Mesendoderm (in vitro differentiated cells): ENCODE results near the gene RNU1-3.
"Not testable (repeated sequence)": the region's sequence is repeated elsewhere in the genome, so short reads cannot be mapped to it uniquely, and the experiment has no call there.

Source experiments
- DNase-seq: peaks from one replicate; pipeline ENCODE4 v3.0.0; 2013
- H2AK5ac ChIP-seq: 2 replicates; pipeline ENCODE4 v1.6.1; 2013; ENCODE audit warnings: low read length, inconsistent platforms
- H2BK120ac ChIP-seq: 2 replicates; pipeline ENCODE4 v1.6.1; 2013; ENCODE audit warnings: low read depth, mild to moderate bottlenecking, low read length, moderate library complexity, mixed read lengths
- H2BK15ac ChIP-seq: replicated peaks from 2 replicates; pipeline ENCODE4 v1.6.1; 2013; ENCODE audit warnings: low read depth, mild to moderate bottlenecking, moderate library complexity
- H2BK5ac ChIP-seq: 2 replicates; pipeline ENCODE4 v1.6.1; 2013; ENCODE audit warnings: low read length, inconsistent platforms
- H3K18ac ChIP-seq: 2 replicates; pipeline ENCODE4 v1.6.1; 2013; ENCODE audit warnings: mild to moderate bottlenecking, low read length, mixed read lengths
- H3K23ac ChIP-seq: one replicate; pipeline ENCODE4 v1.6.1; 2013; ENCODE audit warnings: low read length
- H3K27ac ChIP-seq: 2 replicates; pipeline ENCODE4 v1.5.1; 2013; ENCODE audit warnings: low read depth, mild to moderate bottlenecking, inconsistent platforms, low read length, moderate library complexity
- H3K27me3 ChIP-seq: 2 replicates; pipeline ENCODE4 v1.6.1; 2013; ENCODE audit warnings: low read length, control low read depth, mild to moderate bottlenecking, inconsistent platforms; ENCODE audit not compliant: insufficient read depth, poor library complexity
- H3K36me3 ChIP-seq: 2 replicates; pipeline ENCODE4 v1.6.1; 2013; ENCODE audit warnings: low read length, inconsistent platforms; ENCODE audit not compliant: control insufficient read depth, insufficient read depth
- H3K4ac ChIP-seq: one replicate; pipeline ENCODE4 v1.6.1; 2013; ENCODE audit warnings: low read depth, mild to moderate bottlenecking, low read length, moderate library complexity
- H3K4me1 ChIP-seq: 2 replicates; pipeline ENCODE4 v1.6.1; 2013; ENCODE audit warnings: low read depth, low read length, inconsistent platforms; ENCODE audit not compliant: control insufficient read depth
- H3K4me2 ChIP-seq: 2 replicates; pipeline ENCODE4 v1.6.1; 2013; ENCODE audit warnings: low read length
- H3K4me3 ChIP-seq: 2 replicates; pipeline ENCODE4 v1.5.1; 2013; ENCODE audit warnings: mild to moderate bottlenecking, low read length
- H3K56ac ChIP-seq: one replicate; pipeline ENCODE4 v1.6.1; 2013; ENCODE audit warnings: low read length
- H3K79me1 ChIP-seq: 2 replicates; pipeline ENCODE4 v1.6.1; 2013; ENCODE audit warnings: low read length, inconsistent platforms
- H3K79me2 ChIP-seq: 2 replicates; pipeline ENCODE4 v1.6.1; 2013; ENCODE audit warnings: mild to moderate bottlenecking, low read length; ENCODE audit not compliant: control insufficient read depth, insufficient read depth
- H3K9ac ChIP-seq: 2 replicates; pipeline ENCODE4 v1.6.1; 2013; ENCODE audit warnings: low read length, inconsistent platforms
- H4K5ac ChIP-seq: one replicate; pipeline ENCODE4 v1.6.1; 2013; ENCODE audit warnings: low read length
- H4K8ac ChIP-seq: one replicate; pipeline ENCODE4 v1.6.1; 2013; ENCODE audit warnings: low read depth, mild to moderate bottlenecking, control low read depth, low read length, moderate library complexity
- WGBS: extraction: QIAGEN DNeasy Blood & Tissue Kit; methylation state at CpG from one replicate; pipeline ENCODE4 v1.1.7; 2013; ENCODE audit warnings: low lambda C conversion rate, missing lambda C conversion rate; ENCODE audit not compliant: insufficient coverage; ENCODE audit errors: extremely low coverage; 5-methylcytosine and 5-hydroxymethylcytosine counted together

The RNU1-3 gene

GRCh38 chr1:16645271-16646060 lies 21.3 kb downstream of the RNU1-3 start:
- H2AK5ac ChIP-seq, H3K4ac ChIP-seq, H3K4me3 ChIP-seq, H4K8ac ChIP-seq, DNase-seq, H3K23ac ChIP-seq, H3K18ac ChIP-seq, H3K79me2 ChIP-seq, H2BK120ac ChIP-seq, H3K4me1 ChIP-seq, H2BK5ac ChIP-seq, H4K5ac ChIP-seq, H3K27ac ChIP-seq, H3K27me3 ChIP-seq, H3K4me2 ChIP-seq, H2BK15ac ChIP-seq, H3K36me3 ChIP-seq: not testable (repeated sequence)
- peak overlapping the region; percentile 75 for H3K9ac ChIP-seq
- no CpG with 5 or more reads among the region's 7 CpGs for WGBS
- peaks cover 11% of the 10 kb centered on the region for H3K79me1 ChIP-seq
- peak overlapping the region; percentile 85 for H3K56ac ChIP-seq

GRCh38 chr1:16644482-16645270 lies 22.1 kb downstream of the RNU1-3 start:
- Histone ChIP-seq H3K56ac (peak overlapping the region; percentile 85), H3K9ac (peak overlapping the region; percentile 75), H3K18ac (peak overlapping the region; percentile 41), H3K4me2 (peak overlapping the region; percentile 68), H4K8ac (peak overlapping the region; percentile 68), H3K4ac (peak overlapping the region; percentile 36), H3K27ac (peak overlapping the region; percentile 4), H3K4me3 (peak overlapping the region; percentile 57), H3K79me1 (peaks cover 14% of the 10 kb centered on the region)
- H2BK5ac ChIP-seq, H3K36me3 ChIP-seq, H3K27me3 ChIP-seq, H4K5ac ChIP-seq, H2AK5ac ChIP-seq, H3K4me1 ChIP-seq, H3K23ac ChIP-seq, H2BK15ac ChIP-seq, H2BK120ac ChIP-seq, H3K79me2 ChIP-seq: not testable (repeated sequence)
- no CpG with 5 or more reads among the region's 61 CpGs for WGBS
- DNase-seq, result peak; percentile 99

- Histone ChIP-seq H2BK120ac (no peak overlapping the region), H3K27me3 (no peaks in the 10 kb centered on the region), H3K9ac (peak overlapping the region; percentile 75), H2AK5ac (no peak overlapping the region), H2BK5ac (no peak overlapping the region), H4K5ac (no peak overlapping the region), H3K4me1 (peaks cover 3% of the 10 kb centered on the region), H3K23ac (no peak overlapping the region), H3K79me1 (peaks cover 14% of the 10 kb centered on the region), H3K4me2 (peak overlapping the region; percentile 68), H3K27ac (peak overlapping the region; percentile 4), H4K8ac (peak overlapping the region; percentile 68), H3K4ac (peak overlapping the region; percentile 22), H3K18ac (peak overlapping the region; percentile 41), H3K36me3 (no peaks in the 10 kb centered on the region), H3K79me2 (peaks cover 4% of the 10 kb centered on the region), H3K56ac (peak overlapping the region; percentile 85), H2BK15ac (no peak overlapping the region), H3K4me3 (peak overlapping the region; percentile 57)
- no peak for DNase-seq
- no CpG with 5 or more reads among the region's 16 CpGs for WGBS
These were observed 22.6 kb downstream of the RNU1-3 start for GRCh38 chr1:16644193-16644481.

GRCh38 chr1:16643476-16644192 lies 23.1 kb downstream of the RNU1-3 start:
- Histone ChIP-seq H2AK5ac (peak overlapping the region; percentile 53), H3K9ac (peak overlapping the region; percentile 75), H3K79me1 (peaks cover 14% of the 10 kb centered on the region), H3K56ac (peak overlapping the region; percentile 85), H3K4me2 (peak overlapping the region; percentile 68), H3K4me3 (peak overlapping the region; percentile 57)
- not testable (repeated sequence) for H3K23ac ChIP-seq, H3K27me3 ChIP-seq, H3K4me1 ChIP-seq, H2BK120ac ChIP-seq, H3K18ac ChIP-seq, H3K4ac ChIP-seq, H3K79me2 ChIP-seq, H2BK5ac ChIP-seq, H3K36me3 ChIP-seq, H4K8ac ChIP-seq, H2BK15ac ChIP-seq, DNase-seq, H4K5ac ChIP-seq, H3K27ac ChIP-seq
- no CpG with 5 or more reads among the region's 12 CpGs for WGBS

GRCh38 chr1:16643001-16643411 lies 23.7 kb downstream of the RNU1-3 start:
- not testable (repeated sequence) for H3K36me3 ChIP-seq, H2AK5ac ChIP-seq, H3K27ac ChIP-seq, H3K79me2 ChIP-seq, H4K5ac ChIP-seq, H3K56ac ChIP-seq, H3K4me3 ChIP-seq, H3K4ac ChIP-seq, H3K4me2 ChIP-seq, H3K27me3 ChIP-seq, H4K8ac ChIP-seq, H3K9ac ChIP-seq, DNase-seq, H3K18ac ChIP-seq, H3K4me1 ChIP-seq, H2BK120ac ChIP-seq, H2BK15ac ChIP-seq, H3K23ac ChIP-seq, H2BK5ac ChIP-seq
- no CpG with 5 or more reads among the region's 4 CpGs for WGBS
- peaks cover 16% of the 10 kb centered on the region for H3K79me1 ChIP-seq
